Panc1 (cell line): ENCODE data around the gene GPX3. TPM values are rescaled to one million over a fixed set of nuclear protein-coding genes. Genes with fewer than 3 reads are reported as not detected.

Experiments
- ATAC-seq: fragments of 200-7000 bp; cut with Tn5 transposase; 2 replicates; pipeline ENCODE4 v1.9.1; 2020; ENCODE audit warnings: mild to moderate bottlenecking, moderate library complexity
- BruUV-seq: library from RNA; stranded (reverse); fragments of 400-500 nt; replicated peaks from 2 replicates; lab custom pipeline; 2021; lab: Mats Ljungman, UMichigan
- CTCF ChIA-PET: fragments of 300-600 bp; sonication (Branson Sonifier 250); formaldehyde crosslinking; loops from one replicate; lab custom pipeline; 2022; ENCODE audit warnings: antibody characterized with exemption; lab: Charles Lee
- POLR2A ChIA-PET: fragments of 300-600 bp; sonication (Branson Sonifier 250); formaldehyde crosslinking; loops from one replicate; lab custom pipeline; 2022; ENCODE audit warnings: antibody characterized with exemption; lab: Charles Lee
- DNase-seq: peaks from one replicate; pipeline ENCODE4 v3.0.0-alpha.2; 2010; ENCODE audit warnings: low read depth, low spot score
- H3K27ac ChIP-seq: 2 replicates; pipeline ENCODE4 v1.5.1; 2011; ENCODE audit warnings: mild to moderate bottlenecking, low read length, inconsistent platforms
- H3K27me3 ChIP-seq: fragments of 200-500 bp; sonication (Bioruptor generic); 2 replicates; pipeline ENCODE4 v1.6.0; 2014; ENCODE audit warnings: low read length, inconsistent platforms; ENCODE audit not compliant: control insufficient read depth, insufficient read depth
- H3K36me3 ChIP-seq: fragments of 200-500 bp; sonication (Bioruptor generic); 2 replicates; pipeline ENCODE4 v1.5.1; 2014; ENCODE audit warnings: inconsistent platforms, mild to moderate bottlenecking, low read length, moderate library complexity; ENCODE audit not compliant: control insufficient read depth, insufficient read depth
- H3K4me1 ChIP-seq: 2 replicates; pipeline ENCODE4 v1.5.1; 2011; ENCODE audit warnings: inconsistent platforms, mild to moderate bottlenecking, low read length, moderate library complexity; ENCODE audit not compliant: control insufficient read depth, insufficient read depth
- H3K4me3 ChIP-seq, 2 experiments: 2 replicates each; pipeline ENCODE4 v1.5.1; 2011 to 2012; ENCODE audit warnings: low read depth in 2 of 2, low read length in 2 of 2, mild to moderate bottlenecking in 2 of 2, inconsistent platforms in 1 of 2, moderate library complexity in 1 of 2
- H3K9me3 ChIP-seq: fragments of 200-500 bp; sonication (Bioruptor generic); 2 replicates; pipeline ENCODE4 v1.5.1; 2014; ENCODE audit warnings: low read depth, mild to moderate bottlenecking, inconsistent platforms, low read length, moderate library complexity; ENCODE audit not compliant: control insufficient read depth, insufficient read depth
- CTCF ChIP-seq: fragments of 450-650 bp; IDR thresholded peaks from 2 replicates; pipeline ENCODE4 v1.5.1; 2017; ENCODE audit warnings: mild to moderate bottlenecking
- POLR2AphosphoS5 ChIP-seq: IDR thresholded peaks from 2 replicates; pipeline ENCODE4 v1.6.1; 2012; ENCODE audit warnings: mild to moderate bottlenecking, low read depth, low read length, moderate library complexity
- REST ChIP-seq, 2 experiments: IDR thresholded peaks; 2 replicates each; pipeline ENCODE4 v1.6.1; 2011 to 2012; ENCODE audit warnings: low read depth in 2 of 2, control low read depth in 1 of 2, low read length in 1 of 2, mild to moderate bottlenecking in 1 of 2, moderate library complexity in 1 of 2; ENCODE audit not compliant: insufficient read depth in 1 of 2
- TCF7L2 ChIP-seq: IDR thresholded peaks from 2 replicates; pipeline ENCODE4 v1.6.1; 2011; ENCODE audit warnings: mild to moderate bottlenecking, low read depth, low read length, inconsistent platforms
- in situ Hi-C: cut with HindIII; loops from 2 replicates; pipeline ENCODE4 v1.10.0; 2016; ENCODE audit warnings: low sequenced_read_pairs, low pct_unique_long_range_greater_than_20kb
- intact Hi-C: fragments of 100-400 bp; cut with micrococcal nuclease; formaldehyde crosslinking; loops from one replicate; pipeline ENCODE4 v1.10.0; 2022; ENCODE audit not compliant: unreplicated experiment
- total RNA-seq: library from RNA; stranded (reverse); gene quantifications from one replicate; pipeline ENCODE4 v1.2.1, GENCODE V29; 2021; ENCODE audit not compliant: unreplicated experiment

Gene GPX3
- total RNA-seq, 1 experiment from 2014 or later, result 8.5 TPM

- no TSS peak for BruUV-seq
- Histone ChIP-seq H3K27me3 (no peaks in the 10 kb centered on the region), H3K9me3 (no peaks in the 10 kb centered on the region), H3K27ac (no peak overlapping the region), H3K4me3 (no peak overlapping the region), H3K36me3 (no peaks in the 10 kb centered on the region; the same call in 1 of the 2 replicates), H3K4me1 (no peaks in the 10 kb centered on the region)
- ATAC-seq (no peak), DNase-seq (no peak)
- CTCF ChIA-PET, result interaction anchor here (2.5 kb wide), 1 partner anchor 67 kb away, joined by 20 read pairs; no protein-coding TSS in a partner anchor
- in situ Hi-C loops, result no loop called here
- intact Hi-C loops, result no loop called here
- POLR2A ChIA-PET, result no interaction called here
- peak; percentile 83 for TF ChIP-seq CTCF
- TF ChIP-seq TCF7L2, result no peak
- TF ChIP-seq POLR2AphosphoS5, result no peak
Measured at GRCh38 chr5:151047814-151048425, 27.5 kb downstream of the GPX3 start.

GRCh38 chr5:151048526-151048925 lies 28.1 kb downstream of the GPX3 start:
- no peak for TF ChIP-seq POLR2AphosphoS5
- TF ChIP-seq CTCF, result peak; percentile 6
- no peak for TF ChIP-seq REST (IDR thresholded peaks at IDR 0.05; ENCODE audit: insufficient read depth in 1 of 2, low read depth in 2 of 2, low read length in 1 of 2)
- no peak for TF ChIP-seq TCF7L2
- Histone ChIP-seq H3K4me3 (no peak overlapping the region), H3K27me3 (no peaks in the 10 kb centered on the region), H3K36me3 (no peaks in the 10 kb centered on the region; the same call in 1 of the 2 replicates), H3K4me1 (no peaks in the 10 kb centered on the region), H3K9me3 (no peaks in the 10 kb centered on the region), H3K27ac (no peak overlapping the region)
- DNase-seq, result no peak
- intact Hi-C loops (no loop called here), in situ Hi-C loops (no loop called here)
- ATAC-seq, result no peak
- ChIA-PET POLR2A (interaction anchor here (0.6 kb wide), 1 partner anchor 67 kb away, joined by 3 read pairs; no protein-coding TSS in a partner anchor), CTCF (interaction anchor here (1.6 to 2.5 kb wide), 2 partner anchors 67 to 69 kb away, joined by 4 to 20 read pairs; no protein-coding TSS in a partner anchor)
- BruUV-seq, result no TSS peak
